Stimulated activated CD4-positive, alpha-beta T cell treated with anti-CD3 and anti-CD28 coated beads, TNF-alpha, amount 100 ng/mL, for 1 hour (primary cell): ENCODE measurements around the gene ITPR2.
"Not testable (repeated sequence)": the region's sequence is repeated elsewhere in the genome, so short reads cannot be mapped to it uniquely, and the experiment has no call there.

Source experiments
- DNase-seq, 3 donors: peaks; one replicate each; pipeline ENCODE4 v3.0.0-alpha.2; 2020; ENCODE audit warnings: low read depth in 3 of 3, low spot score in 1 of 3

The ITPR2 gene

DNA sequence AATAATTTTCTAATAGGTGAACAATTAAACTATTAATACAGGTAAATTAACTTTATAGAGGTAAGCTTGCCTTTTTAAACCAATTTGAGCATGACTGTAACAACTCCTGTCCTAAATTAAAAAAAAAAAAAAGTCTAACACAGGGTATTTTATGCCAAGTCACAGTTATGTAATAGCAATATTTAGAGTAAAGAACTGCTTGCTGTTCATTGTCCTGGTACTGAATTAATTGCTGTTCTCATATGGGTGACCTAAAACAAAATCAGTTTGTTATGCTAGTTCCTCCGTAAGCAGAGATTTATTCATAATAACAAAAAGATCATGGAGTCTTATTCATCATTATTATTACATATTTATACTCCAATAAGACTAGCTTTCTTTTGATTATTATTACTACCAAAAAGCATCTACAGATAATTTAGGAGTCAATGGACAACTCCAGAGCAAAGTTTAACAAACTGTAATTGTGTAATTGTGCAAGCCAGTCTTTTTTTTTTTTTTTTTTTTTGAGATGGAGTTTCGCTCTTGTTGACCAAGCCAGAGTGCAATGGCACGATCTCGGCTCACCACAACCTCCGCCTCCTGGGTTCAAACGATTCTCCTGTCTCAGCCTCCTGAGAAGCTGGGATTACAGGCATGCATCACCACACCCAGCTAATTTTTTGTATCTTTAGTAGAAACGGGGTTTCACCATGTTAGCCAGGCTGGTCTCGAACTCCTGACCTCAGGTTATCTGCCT, 98.3 kb downstream of the ITPR2 start:
- DNase-seq, result no peak

DNA sequence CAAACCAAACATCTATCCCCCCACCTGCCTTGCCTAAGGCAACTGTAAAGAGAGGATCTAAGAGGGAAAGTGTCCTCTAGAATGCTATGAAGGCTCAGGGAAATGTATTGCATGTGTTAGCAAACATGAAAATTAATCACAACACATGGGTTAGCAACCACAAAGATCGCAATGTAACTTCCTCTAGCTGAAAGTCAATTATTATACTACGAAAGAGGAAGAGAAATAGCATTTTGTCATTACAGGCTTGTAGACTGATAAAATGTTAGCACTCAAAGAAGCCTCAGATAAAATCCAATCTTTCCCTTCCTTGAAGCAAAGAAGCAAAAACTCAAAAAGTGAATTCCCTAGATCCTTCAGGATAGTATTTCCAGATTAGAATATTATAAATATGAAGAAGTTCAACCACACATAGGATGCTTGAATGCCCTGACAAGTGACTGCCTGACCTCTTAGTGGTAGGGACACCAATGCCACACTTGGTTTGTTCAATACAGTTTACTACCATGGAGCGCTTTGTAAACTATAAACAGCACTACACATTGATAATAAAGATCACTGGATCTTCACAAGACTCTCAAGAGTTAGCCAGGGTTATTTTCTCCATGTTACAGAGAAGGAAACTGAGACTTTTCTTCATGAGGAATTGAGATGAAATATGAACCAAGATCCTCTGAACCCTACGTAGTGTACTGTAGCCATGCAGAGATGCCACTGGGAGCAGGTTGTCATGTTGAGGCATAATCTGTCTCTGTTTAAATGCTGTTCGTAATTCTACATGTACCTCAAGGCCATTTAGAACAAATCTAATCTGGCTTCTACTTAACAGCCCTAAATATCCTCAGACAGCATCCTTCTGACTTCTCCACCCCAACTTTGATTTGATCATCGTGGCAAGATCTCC, 100.7 kb downstream of the ITPR2 start:
- DNase-seq, result no peak

DNA sequence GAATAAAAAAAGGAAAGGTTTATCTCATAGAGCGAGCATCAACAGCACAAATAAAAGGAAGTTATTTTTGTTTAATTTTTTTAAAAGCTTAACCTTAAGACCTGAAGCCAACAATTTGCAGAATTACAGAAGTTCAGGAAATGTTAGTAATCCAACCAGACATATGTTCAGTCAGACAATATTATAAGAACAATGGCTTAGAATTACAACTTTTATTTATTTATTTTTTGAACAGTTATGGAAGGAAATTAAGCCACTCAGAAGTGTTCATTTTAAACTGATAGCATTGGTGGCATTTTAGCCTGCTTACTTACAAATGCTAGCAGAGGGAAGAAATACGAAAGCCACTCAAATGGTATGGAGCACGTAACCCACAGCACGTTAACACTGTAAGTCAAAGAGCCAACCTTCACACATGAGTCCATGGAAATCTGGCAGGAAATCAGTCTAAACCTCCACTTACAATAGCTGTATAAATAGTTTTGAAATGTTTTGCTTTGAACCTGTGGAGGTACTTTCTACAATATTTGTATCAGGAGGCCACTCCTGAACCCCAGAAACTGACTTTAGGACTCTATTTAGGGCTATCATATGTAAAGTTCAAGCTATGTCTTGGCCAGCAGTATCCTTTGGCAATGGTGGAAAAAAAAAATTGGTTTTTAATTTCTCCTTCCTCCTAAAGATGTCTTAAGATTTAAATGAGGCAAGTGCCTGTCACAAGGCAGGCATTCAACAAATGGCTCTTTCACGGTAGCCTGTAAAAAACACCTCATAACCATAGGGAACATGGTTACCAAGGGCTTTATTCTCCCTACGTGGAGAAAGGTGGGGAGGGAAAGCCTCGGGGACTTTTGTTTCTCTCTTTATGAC, 102.3 kb downstream of the ITPR2 start:
- DNase-seq, result no peak

- not testable (repeated sequence) for DNase-seq
Observed at GRCh38 chr12:26729137-26729671, 103.8 kb downstream of the ITPR2 start.

DNA sequence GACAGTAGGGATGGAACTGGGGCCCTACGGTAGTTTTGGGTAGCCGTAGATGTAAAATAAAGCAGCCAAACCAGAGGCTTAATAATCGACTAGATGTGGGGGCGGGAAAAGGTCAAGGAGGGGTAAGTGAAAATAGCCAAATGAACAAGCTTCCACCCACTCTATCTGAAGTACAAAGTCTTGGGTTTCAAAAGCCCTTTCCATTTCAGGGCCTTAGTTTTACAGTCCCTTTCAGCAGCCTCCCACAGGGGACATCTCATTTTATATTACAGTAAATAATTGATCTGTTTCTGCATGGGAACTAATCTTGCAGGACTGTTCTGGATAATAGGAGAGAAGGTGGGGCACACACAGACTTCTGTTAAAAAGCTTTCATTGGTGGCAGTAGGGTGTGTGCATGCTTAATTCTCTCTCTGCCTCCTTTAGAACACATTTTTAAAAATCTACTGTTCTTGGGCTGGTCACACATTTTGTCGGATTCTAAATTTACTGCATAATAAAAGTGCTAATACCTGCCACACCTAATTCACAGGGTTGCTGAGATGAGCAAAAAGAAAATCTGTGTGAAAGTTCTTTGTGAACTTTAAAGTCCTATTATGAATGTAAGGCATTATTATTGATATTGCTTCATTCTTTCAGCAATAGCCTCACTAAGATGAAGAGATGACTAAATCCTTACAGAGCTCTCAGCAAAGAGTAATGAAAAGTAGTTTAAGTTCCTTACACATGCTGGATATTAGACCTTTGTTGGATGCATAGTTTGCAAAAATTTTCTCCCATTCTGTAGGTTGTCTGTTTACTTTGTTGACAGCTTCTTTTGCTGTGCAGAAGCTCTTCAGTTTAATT, 104.6 kb downstream of the ITPR2 start:
- no peak for DNase-seq

DNA sequence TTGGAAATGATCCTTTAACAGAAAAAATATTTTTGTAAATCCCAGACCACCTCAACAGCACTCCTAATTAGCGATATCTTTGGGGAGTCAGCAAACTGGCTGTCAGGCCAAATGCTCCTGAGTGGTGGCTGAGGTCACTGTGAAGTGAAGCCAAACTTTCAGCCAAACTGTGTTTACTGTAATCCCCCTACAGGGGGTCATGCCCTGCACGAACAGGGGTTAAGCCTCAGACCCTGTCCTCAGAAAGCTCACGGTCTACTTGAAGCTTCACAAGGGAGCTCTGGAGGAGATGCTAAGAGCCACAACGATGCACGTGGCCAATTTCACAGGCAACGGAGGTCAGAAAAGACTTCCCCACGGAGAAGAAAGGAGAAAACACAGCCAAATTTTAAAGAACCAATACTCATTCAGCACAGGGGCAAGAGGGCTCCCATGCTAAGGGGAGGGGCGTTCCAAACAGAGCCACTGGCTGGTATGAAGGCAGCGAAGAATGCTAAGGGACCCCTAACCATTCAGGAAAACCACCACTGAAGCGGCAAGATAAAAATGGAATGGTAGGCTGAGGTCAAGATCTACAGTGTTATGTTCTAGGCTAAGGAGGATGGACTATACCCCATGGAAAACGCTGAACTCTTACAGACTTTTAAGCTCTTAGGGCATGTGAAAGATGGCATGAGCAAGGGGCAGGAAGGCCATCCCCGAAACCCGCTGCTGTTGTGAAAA, 105.4 kb downstream of the ITPR2 start:
- DNase-seq, result no peak

DNA sequence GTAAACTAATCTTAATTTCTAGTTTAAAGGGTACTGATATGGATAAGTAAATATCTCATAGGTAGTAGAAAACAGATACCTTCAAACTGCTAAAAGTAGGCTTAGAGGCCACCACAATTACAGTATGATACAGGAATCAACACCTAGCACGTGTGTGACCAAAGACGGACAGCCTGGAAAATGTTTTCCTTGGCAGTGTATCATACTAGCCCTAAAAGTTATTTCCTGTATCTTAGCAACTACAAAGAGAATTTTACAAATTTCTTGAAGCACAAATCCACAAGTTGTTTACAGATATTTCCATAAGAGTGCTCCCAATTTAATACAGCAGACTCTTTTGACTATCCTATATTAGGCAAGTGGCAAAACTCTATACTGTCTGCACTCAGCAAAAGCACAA, 106.0 kb downstream of the ITPR2 start:
- DNase-seq, result no peak

- DNase-seq, result no peak
Observed at GRCh38 chr12:26725276-26725916, 107.6 kb downstream of the ITPR2 start.

- DNase-seq, result no peak
Observed at GRCh38 chr12:26724309-26724702, 108.7 kb downstream of the ITPR2 start.

DNA sequence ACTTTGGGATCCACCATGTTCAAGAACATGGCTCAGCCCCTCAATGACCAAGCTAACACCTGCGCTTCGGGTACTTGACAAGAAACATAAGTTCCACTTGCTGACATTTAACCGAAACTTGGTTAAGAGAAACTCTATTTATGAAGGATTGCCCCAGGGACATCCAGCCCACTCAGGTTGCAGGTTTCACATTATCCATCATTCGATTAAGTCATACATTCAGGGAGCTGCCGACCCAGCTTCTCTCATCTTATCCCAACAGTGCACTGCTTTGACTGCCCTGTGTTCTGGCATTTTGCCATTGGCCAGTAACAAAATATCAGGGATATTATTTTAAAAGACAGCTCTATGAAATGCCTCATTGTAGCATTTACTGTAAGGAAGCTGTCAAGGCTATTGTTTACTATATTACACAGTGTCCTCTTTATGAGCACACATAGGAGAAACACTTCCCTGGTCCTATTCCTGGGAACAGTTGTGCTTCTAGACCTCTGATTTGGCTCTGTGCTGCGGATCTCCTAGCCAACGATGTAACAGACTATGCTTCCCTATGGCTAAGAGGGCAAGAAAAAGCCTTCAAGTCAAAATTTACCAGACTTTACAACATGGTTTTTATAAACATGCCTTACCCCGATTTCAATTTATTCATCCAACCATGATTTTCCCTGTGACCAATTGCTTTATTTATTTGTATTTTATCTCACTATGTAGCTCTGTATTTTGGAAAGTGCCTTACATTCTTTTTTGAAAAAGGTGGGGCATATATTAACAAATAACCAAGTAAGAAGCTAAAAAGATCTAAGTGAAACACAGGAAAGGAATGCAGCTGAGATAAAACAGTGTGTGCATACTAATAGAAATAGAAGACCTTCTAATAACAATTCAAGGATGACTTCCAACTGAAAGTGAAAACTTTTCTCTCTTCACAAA, 109.3 kb downstream of the ITPR2 start:
- DNase-seq, result no peak

GRCh38 chr12:26721800-26722199, 111.2 kb downstream of the ITPR2 start:
- DNase-seq, result no peak

- DNase-seq, result no peak
Observed at GRCh38 chr12:26719852-26720251, 113.1 kb downstream of the ITPR2 start.

DNA sequence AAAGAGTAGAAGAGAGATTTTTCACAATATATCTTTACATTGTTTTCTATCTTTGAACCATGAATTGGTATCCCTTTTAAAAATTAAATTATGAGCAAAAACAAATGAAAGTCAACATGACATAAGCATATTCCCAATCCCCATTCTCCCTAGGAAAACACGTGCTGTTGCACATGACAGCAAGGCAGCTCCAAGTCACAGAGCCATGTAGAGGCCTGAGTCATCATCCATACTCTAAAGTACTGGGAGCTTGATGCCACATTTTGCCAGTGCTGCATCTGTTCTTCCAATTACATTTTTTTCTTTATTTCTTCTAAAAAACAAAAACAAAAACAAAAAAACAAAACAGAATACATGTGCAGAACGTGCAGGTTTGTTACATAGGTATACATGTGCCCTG, 115.2 kb downstream of the ITPR2 start:
- DNase-seq, result no peak

DNA sequence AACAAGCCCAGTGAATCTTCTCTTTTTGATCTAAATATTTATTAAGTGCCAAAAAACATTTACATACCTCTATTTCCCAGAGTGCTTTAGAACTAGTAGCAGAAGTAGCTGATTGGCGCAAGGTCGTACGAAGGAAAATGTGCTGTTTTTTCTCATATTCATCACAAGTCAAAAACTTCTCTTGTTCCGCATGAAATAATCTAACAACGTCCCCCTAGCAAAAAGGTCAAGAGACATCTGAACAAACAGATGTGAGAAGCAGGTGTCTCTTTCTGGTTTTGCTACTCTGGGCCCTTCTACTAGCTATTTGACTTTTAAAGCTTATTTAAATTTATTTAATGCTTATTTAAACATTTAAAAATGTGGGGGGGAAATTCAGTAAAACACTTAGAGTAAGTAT, 117.8 kb downstream of the ITPR2 start:
- no peak for DNase-seq

- DNase-seq, result no peak
Observed at GRCh38 chr12:26713885-26714383, 119.1 kb downstream of the ITPR2 start.

DNA sequence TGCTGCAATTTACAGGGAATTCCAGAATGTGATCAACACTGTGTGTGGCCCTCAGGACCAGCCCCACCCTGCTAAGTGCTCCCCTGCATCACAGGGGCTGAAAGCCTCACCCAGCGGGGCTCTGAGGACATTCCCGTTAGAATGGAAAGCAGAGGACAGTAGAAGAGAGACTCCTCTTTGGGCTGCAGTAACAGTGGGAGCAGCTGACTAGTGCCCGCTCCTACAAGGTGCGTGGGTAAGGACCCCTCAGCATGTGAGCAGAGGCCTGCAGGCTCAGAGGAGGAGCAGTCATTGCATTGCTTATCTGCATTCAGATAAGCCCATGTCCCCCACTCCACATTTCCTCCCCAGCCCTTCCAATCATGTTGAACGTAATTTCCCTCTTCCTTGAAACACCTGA, 120.1 kb downstream of the ITPR2 start:
- no peak for DNase-seq

- DNase-seq, result no peak
Observed at GRCh38 chr12:26711569-26711968, 121.4 kb downstream of the ITPR2 start.

DNA sequence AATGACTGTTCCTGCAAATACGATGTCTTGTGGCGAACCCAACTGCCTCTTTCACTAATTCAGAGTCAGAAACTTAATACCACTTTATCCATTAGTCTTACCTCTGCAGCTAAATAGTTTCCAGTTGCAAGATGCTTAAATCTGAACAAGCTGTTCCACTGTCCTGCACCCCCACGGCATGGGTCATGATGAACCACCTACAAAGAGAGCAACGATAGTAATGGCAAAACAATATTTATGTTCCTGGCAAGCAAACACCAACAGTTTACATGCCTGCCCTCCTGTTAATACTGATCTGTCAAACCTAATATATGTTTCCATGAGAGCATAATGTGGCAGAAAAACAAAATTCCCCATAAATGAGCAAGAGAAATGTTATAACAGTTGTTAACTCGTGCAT, 121.9 kb downstream of the ITPR2 start:
- no peak for DNase-seq
